ENCODE data around the gene USP13. TPM values are rescaled to one million over a fixed set of nuclear protein-coding genes. Genes with fewer than 3 reads are reported as not detected.

Gene USP13
- total and polyA plus RNA-seq, 4 donors = 2.4 to 7.3 (median 4.2) TPM

DNA sequence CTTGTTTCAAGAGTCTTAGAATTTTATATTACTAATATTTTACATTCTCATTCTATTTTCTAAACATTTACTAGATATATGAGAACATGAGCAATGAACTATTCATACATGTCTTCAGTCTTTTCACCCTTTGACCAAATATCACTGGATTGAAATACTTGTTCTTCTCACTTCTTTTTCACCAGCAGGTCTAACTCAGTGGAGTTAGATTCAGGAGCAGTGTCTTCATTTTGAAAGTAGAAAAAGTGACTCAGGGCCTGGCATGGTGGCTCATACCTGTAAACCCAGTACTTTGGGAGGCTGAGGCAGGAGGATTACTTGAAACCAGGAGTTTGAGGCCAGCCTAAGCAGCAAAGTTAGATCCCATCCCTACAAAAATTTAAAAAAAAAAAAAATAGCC is 70.8 kb downstream of the USP13 start:
- Histone ChIP-seq H3K36me3 (ENCODE audit: control insufficient read depth in 4 of 4, insufficient read depth in 3 of 4, low read depth in 1 of 4, low read length in 3 of 4) (peaks cover 3 to 5% (median 3%) of the 10 kb centered on the region in 4 donors), H3K27me3 (ENCODE audit: control insufficient read depth in 4 of 4, insufficient read depth in 4 of 4, low read length in 3 of 4) (no peaks in the 10 kb centered on the region), H3K9me3 (ENCODE audit: control insufficient read depth in 4 of 4, low read length in 3 of 4) (no peaks in the 10 kb centered on the region), H3K9ac (ENCODE audit: low read depth in 1 of 2, low read length in 2 of 2) (no peak overlapping the region), H3K27ac (ENCODE audit: low read depth in 1 of 2, low read length in 2 of 2) (no peak overlapping the region), H3K4me3 (ENCODE audit: low read depth in 1 of 3, low read length in 3 of 3) (no peak overlapping the region), H3K4me1 (ENCODE audit: control insufficient read depth in 4 of 4, insufficient read depth in 4 of 4, low read length in 3 of 4) (no peaks in the 10 kb centered on the region)
- TF ChIP-seq RXRA (IDR thresholded peaks at IDR 0.05) (no peak), TAF1 (conservative IDR thresholded peaks at IDR 0.05) (no peak), GABPA (IDR thresholded peaks at IDR 0.05 in 1 of 2, conservative IDR thresholded peaks at IDR 0.05 in 1 of 2) (no peak), JUND (IDR thresholded peaks at IDR 0.05) (no peak), RAD21 (IDR thresholded peaks at IDR 0.05) (no peak), HNF4A (conservative IDR thresholded peaks at IDR 0.05) (no peak), NR2F2 (IDR thresholded peaks at IDR 0.05) (no peak), YY1 (IDR thresholded peaks at IDR 0.05) (no peak), HNF4G (IDR thresholded peaks at IDR 0.05) (no peak), FOXA2 (IDR thresholded peaks at IDR 0.05) (no peak), FOXA1 (IDR thresholded peaks at IDR 0.05) (no peak), SP1 (IDR thresholded peaks at IDR 0.05) (no peak)
- TF ChIP-seq, protein P1, sequence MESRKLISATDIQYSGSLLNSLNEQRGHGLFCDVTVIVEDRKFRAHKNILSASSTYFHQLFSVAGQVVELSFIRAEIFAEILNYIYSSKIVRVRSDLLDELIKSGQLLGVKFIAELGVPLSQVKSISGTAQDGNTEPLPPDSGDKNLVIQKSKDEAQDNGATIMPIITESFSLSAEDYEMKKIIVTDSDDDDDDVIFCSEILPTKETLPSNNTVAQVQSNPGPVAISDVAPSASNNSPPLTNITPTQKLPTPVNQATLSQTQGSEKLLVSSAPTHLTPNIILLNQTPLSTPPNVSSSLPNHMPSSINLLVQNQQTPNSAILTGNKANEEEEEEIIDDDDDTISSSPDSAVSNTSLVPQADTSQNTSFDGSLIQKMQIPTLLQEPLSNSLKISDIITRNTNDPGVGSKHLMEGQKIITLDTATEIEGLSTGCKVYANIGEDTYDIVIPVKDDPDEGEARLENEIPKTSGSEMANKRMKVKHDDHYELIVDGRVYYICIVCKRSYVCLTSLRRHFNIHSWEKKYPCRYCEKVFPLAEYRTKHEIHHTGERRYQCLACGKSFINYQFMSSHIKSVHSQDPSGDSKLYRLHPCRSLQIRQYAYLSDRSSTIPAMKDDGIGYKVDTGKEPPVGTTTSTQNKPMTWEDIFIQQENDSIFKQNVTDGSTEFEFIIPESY (IDR thresholded peaks at IDR 0.05) = no peak
- TF ChIP-seq, protein P2, sequence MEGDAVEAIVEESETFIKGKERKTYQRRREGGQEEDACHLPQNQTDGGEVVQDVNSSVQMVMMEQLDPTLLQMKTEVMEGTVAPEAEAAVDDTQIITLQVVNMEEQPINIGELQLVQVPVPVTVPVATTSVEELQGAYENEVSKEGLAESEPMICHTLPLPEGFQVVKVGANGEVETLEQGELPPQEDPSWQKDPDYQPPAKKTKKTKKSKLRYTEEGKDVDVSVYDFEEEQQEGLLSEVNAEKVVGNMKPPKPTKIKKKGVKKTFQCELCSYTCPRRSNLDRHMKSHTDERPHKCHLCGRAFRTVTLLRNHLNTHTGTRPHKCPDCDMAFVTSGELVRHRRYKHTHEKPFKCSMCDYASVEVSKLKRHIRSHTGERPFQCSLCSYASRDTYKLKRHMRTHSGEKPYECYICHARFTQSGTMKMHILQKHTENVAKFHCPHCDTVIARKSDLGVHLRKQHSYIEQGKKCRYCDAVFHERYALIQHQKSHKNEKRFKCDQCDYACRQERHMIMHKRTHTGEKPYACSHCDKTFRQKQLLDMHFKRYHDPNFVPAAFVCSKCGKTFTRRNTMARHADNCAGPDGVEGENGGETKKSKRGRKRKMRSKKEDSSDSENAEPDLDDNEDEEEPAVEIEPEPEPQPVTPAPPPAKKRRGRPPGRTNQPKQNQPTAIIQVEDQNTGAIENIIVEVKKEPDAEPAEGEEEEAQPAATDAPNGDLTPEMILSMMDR (IDR thresholded peaks at IDR 0.05; ENCODE audit: low read depth, low read length, missing input control) = no peak
- TF ChIP-seq, protein P3, sequence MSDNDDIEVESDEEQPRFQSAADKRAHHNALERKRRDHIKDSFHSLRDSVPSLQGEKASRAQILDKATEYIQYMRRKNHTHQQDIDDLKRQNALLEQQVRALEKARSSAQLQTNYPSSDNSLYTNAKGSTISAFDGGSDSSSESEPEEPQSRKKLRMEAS (IDR thresholded peaks at IDR 0.05) = no peak
- TF ChIP-seq, protein P4, sequence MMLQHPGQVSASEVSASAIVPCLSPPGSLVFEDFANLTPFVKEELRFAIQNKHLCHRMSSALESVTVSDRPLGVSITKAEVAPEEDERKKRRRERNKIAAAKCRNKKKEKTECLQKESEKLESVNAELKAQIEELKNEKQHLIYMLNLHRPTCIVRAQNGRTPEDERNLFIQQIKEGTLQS (IDR thresholded peaks at IDR 0.05) = no peak
- TF ChIP-seq, protein P5, sequence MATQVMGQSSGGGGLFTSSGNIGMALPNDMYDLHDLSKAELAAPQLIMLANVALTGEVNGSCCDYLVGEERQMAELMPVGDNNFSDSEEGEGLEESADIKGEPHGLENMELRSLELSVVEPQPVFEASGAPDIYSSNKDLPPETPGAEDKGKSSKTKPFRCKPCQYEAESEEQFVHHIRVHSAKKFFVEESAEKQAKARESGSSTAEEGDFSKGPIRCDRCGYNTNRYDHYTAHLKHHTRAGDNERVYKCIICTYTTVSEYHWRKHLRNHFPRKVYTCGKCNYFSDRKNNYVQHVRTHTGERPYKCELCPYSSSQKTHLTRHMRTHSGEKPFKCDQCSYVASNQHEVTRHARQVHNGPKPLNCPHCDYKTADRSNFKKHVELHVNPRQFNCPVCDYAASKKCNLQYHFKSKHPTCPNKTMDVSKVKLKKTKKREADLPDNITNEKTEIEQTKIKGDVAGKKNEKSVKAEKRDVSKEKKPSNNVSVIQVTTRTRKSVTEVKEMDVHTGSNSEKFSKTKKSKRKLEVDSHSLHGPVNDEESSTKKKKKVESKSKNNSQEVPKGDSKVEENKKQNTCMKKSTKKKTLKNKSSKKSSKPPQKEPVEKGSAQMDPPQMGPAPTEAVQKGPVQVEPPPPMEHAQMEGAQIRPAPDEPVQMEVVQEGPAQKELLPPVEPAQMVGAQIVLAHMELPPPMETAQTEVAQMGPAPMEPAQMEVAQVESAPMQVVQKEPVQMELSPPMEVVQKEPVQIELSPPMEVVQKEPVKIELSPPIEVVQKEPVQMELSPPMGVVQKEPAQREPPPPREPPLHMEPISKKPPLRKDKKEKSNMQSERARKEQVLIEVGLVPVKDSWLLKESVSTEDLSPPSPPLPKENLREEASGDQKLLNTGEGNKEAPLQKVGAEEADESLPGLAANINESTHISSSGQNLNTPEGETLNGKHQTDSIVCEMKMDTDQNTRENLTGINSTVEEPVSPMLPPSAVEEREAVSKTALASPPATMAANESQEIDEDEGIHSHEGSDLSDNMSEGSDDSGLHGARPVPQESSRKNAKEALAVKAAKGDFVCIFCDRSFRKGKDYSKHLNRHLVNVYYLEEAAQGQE (IDR thresholded peaks at IDR 0.05) = no peak
- no peak for DNase-seq (ENCODE audit: low spot score)
